Left renal pelvis (tissue), 4 donors: ENCODE data around the gene PHF2. TPM values are rescaled to one million over a fixed set of nuclear protein-coding genes. Genes with fewer than 3 reads are reported as not detected.

ENCODE experiments used
- DNase-seq, 4 donors: peaks; one replicate each; pipeline ENCODE4 v3.0.0-alpha.2; 2013; ENCODE audit warnings: low read depth in 4 of 4, low spot score in 3 of 4
- polyA plus RNA-seq, 4 donors: library from polyadenylated mRNA; unstranded; fragments of 120-200 nt; gene quantifications; one replicate each; pipeline ENCODE4 v1.2.1, GENCODE V29; 2013; ENCODE audit not compliant: insufficient read length in 4 of 4

The PHF2 gene
- polyA plus RNA-seq, 4 donors = 36.8 to 44.5 (median 42.8) TPM

DNA sequence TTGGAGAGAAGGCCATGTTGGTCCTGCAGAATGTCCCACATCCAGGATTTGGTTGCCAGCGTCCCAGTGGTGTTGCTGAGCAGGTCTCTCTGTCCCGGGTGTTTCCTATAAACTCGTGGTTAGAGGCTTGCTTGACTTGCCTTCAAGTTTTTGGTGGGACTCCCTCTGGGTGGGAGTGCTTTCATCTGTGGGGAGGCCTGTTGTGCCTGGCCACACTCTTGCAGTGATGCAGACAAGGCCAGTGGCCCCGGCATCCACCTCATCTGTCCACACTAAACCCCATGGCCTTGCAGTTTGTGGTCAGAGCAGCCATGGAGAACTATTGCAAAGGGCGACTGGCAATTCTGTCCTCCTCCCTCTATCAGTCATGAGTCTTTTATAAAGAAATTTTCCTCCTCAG, 71.8 kb downstream of the PHF2 start:
- no peak for DNase-seq

DNA sequence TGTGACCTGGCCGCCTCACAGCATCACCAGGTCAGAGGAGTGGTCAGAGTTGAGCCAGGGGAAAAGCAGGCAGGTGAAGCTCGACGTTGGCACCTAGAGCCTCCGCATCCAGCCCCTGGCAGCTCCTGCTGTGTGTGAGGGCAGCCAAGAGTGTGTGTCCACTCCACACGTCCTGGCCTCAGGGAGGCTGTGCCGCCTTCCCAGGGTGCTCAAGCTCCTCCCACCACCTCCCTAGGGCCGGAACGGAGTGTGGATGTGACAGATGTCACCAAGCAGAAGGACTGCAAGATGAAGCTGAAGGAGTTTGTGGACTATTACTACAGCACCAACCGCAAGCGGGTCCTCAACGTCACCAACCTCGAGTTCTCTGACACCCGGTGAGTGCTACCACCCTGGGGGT, 72.5 kb downstream of the PHF2 start:
- no peak for DNase-seq

DNA sequence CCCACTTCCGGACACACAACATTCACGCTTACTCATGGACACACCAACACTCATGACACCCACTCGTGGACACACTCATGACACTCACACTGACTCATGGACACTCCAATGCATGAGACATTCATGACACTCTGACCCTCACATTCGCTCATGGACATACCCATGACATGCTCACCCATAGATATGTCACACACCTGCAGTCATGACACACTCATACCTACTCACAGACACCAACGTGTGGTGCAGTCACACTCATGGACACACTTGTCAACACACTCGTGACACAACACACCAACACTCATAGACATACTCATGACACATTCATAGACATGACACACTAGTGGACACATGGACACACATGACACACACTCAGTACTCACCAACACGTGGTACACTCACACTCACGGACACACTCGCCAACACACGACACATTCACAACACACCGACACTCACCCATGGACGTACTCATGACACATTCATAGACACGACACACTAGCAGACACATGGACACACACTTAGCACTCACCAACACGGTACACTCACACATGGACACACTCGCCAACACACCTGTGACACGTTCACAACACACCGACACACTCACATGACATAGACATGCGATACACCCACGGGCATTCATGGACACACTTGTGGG, 73.4 kb downstream of the PHF2 start:
- no peak for DNase-seq

DNA sequence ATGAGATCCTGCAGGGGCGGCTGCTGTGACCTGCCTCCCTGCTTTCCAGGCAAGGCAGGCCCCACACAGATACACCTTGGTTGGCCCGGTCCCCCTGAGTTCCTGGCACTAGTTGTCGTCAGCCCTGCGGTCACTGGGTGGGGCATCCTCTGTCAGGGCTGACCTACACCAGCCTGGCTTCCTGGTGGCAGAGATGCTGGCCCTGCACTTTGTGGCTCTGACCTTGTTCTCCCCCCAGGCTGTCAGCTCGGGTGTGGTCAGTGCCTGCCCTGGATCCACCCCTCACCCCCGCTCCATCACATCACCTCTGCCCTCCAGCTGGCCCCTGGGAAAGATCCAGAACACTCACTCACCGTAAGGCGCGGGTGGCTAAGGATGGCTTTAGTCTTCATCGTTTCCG, 74.1 kb downstream of the PHF2 start:
- no peak for DNase-seq

DNA sequence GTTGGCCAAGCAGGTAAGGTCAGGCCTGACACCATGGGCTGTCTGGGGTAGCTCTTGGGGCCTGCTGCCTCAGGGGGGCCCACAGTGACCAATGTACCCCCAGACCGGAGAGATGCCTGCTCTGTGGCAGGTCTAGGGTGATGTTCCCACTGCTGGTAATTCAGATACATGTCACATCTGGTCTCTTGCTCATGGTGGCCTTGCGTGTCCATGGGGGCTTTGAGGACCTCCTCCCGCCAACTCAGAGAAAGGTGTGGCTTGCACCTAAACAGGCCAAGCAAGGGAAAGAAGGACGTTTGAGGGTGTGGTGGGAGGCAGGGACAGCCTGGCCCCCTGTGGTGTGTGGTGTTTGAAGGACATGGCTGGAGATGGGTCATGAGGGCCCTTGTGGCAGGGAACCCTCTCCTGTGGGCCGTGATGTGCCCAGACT, 75.2 kb downstream of the PHF2 start:
- DNase-seq = no peak

DNA sequence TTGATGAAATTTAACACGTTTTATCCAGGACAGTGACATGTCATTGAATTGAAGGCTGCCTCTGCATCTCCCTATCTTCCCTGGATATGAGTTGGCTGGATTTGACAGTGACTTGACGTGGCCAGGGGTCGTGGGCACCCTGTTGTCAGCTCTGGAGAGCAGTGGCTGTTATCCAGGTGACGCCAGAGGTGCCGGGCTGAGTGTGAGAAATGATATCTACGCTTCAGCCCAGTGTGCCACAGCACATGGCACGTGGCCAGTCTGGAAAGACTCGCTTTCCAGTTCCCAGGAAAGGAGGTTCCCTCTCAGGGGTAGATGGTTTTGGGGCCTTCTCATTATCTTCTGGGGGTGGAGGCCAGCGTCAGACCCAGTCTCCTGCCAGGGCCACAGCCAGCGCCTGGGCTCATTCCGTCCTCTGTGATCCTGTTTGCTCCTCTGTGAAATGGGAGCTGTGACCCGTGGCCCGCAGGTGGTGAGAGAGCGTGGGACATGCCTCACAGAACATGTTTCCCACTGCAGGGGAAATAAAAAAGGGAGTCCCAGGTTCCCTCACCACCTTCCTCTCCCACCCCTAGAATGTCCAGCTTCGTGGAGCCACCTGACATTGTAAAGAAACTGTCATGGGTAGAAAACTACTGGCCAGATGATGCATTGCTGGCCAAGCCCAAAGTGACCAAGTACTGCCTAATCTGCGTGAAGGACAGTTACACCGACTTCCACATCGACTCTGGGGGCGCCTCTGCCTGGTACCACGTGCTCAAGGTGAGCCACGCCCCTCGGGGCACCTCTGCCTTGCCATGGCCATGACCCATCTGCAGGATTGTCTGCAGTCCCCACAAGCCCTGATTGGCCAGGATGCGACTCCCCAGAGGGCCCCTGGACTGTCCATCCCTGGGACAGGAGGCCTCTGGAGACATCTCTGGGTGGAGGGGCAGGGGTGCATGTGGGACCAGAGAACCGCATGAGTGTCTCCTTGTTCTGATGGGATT, 76.5 kb downstream of the PHF2 start:
- no peak for DNase-seq

DNA sequence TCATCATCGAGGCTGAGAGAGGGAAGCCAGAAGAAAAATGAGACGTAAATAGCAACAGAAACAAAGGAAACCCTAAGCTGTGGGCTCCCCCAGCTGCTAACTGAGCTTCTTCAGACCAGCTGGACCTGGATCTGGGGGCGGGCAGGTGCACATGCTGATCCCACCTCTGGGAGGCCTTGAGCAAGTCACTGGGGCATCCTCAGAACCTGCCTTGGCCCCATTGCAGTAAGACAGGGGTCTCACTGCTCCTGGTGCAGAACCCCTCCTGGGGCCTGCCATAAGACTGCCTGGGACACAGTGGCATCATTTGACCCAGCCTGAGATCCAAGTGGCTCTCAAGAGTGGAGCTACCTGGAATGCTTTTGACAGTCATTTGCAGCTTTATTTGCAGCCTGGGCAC, 77.4 kb downstream of the PHF2 start:
- no peak for DNase-seq

DNA sequence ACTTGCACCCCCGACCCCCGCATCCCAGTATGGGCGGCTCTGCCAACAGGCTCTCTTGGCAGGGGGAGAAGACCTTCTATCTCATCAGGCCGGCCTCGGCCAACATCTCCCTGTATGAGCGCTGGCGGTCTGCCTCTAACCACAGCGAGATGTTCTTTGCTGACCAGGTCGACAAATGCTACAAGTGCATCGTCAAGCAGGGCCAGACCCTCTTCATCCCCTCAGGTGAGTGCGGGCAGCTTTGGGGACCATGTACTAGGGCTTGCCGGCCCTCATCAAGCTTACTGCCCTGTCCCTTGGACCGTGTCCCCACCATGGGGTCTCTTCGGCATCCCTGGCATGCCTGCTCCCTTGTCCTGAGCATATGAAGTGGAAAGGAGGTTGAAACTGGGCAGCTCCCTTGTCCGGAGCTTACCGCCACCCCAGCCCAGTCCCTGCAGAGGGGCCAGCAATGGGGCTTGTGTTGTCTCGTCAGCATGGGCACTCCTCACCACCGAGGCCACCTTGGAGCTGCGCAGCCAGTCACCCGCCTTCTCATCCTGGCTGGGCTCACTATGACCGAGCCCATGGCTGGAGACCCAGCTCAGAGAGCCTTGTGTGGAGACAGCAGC, 78.1 kb downstream of the PHF2 start:
- DNase-seq = no peak

DNA sequence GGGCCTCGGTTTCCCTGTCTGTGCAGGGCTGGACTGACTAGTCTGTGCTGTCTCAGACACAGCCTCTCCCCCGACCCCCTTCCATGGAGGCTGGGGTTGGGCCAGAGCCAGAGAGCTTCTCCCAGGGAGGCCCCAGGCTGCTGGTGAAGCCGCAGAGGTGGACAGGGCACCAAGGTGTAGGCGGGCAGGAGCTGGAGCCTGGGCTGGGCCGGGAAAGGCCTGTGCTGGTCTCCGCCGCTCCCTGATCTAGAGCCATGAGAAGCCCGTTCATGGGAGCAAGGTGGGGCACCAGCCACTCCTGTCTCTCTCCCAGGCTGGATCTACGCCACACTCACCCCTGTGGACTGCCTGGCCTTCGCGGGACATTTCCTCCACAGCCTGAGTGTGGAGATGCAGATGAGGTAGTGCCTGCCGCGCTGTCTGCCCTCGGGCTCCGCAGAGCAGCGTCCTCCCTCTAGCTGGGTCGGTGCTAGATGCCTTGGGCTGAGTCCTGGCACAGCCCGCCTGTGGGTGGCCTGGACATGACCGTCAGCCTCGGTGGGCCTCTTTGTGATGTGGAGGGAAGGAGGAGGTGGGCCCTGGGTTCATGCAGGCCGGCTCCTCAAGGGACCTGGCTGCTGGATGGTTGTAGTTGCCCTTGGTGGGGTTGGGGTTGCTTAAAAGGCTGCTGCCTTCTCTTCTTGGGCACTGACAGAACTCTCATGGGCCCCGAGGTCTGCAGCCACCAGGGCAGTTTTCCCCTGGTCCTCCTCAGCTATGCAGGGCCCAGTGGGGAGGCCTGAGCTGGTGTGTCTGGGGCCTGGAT, 79.4 kb downstream of the PHF2 start:
- DNase-seq = no peak

DNA sequence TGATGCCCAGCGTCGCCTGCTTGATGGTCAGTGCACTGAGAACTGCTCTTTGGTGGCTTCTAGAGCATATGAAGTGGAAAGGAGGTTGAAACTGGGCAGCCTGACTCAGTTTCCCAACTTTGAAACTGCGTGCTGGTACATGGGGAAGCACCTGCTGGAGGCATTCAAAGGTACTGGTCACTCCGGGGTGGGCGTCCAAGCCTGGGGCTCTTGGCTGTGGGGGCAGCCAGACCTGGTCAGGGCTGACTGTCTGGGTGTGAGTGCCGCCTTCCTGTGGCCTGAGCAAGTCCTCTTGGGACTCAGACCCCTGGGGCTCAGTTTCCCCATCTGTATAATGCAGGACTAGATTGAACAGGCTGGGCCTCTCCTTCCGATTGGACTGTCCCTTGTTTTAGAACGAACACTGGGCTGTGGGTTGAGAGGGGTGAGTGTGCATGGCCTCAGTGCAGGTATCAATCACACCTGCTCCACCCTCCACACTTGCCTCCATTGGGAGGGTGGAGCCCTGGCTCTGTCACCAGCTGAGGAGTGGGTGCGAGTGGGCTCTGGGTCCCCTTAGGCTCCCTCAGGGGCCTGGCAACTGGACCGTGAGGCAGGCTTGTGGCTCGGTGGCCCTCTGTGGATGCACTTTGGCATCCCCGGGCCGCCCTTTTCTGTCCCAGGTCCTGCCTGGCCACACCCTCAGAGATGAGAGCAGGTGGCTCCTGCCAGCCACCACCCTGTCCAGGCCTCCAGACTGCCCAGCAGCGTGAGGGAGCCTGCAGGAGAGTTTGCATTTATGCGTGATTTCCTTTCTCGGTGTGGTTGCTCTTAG, 80.2 kb downstream of the PHF2 start:
- no peak for DNase-seq

DNA sequence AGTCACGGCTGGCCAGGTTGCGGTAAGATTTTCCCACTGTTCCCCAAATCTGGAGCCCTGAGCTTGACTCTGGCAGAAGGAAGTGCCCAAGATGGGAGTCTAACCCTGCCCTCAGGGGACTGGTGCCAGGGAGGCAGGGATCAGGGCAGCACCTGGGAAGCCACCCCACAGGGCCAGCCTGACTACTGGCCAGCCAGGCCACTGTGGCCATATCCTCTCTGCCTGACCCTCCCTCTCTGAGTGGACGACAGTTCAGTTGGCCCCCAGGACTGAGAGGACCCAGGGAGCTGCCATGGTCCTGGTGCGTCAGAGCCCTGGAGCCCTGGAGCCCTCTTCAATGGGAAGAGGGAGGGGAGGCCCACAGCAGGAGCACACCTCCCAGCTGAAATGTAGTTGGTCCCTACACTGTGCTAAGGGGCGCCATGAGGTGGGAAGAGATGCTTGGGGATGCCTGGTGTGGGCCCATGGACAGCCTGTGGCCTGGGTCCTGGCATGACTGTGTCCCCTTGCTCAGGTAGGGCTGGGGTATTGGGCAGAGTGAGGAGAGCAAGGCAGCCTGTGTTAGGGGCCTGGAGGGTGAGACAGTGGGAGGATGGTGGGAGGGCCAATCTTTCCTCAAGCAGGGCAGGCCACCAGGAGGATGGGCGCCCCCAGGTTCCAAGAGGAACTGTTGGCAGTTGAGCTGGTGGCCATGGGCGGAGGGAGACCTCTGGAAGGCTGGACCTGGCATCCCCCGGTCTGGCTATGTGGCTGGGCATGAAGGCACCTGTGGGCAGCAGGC, 81.1 kb downstream of the PHF2 start:
- DNase-seq = no peak

DNA sequence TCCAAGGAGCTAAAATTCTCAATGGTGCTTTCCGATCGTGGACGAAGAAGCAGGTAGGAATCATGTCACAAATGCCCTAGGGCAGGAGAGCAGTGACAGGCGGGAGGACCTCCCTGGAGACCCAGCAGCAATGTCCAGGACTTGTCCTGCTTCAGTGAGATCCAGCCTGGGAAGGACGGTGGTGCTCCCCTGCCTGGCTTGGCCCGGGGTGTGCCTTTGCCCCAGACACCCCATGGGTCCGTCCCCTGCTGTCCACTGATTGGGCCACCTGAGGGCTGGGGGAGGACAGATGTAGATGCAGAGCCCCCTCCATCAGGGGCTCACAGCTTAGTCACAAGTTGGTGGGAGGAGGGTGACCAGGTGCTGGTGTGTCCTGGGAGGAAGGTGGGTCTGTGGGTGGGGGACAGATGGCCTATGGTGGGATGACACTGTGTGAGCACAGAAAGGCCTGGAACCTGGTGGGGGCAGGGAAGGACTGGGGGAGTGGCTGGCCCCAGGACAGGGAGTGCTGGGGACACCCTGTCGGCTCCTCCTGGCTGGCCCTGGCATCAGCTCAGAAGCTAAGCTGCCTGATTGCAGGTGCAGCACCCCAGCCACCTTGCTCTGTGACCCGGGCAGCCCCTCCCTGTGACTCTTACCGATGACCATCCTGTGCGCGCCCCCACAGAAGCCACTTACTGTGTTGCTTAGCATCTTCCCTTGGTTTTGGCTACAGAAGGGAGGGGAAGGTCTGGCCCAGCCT, 82.0 kb downstream of the PHF2 start:
- no peak for DNase-seq

DNA sequence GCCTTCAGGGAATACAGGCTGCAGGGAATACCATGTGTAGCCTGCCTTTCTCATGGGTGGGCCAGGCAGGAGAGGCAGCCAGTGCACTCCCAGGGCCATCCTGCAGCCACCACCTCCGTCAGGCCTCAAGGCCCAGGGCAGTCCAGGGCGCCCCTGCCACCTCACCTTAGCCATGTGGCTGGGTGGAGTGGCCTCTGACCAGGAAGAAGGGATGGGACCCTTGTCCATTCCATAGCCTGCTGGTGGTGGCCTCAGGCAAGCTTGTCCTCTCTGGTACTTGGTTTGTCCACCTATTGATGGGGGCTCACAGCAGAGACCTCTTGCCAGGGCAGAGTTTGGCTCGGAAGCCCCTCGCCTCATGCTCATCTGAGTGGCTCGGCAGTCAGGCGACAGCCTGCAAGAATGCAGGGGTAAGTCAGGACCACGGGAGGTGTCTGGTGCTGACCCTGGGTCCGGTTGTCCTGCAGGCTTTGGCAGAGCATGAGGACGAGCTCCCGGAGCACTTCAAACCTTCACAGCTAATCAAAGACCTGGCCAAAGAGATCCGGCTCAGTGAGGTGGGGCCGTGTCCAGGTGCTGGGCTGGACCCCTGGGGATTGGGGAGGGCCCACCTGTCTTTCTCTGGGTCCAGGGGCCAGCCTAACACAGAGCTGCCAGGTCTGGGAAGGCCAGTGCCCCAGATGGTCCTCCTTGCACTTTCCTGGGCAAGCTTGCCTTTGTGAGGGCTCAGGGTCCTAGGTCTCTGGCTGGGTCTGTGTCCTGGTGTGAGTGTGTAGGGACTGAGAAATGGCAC, 82.9 kb downstream of the PHF2 start:
- DNase-seq = no peak

DNA sequence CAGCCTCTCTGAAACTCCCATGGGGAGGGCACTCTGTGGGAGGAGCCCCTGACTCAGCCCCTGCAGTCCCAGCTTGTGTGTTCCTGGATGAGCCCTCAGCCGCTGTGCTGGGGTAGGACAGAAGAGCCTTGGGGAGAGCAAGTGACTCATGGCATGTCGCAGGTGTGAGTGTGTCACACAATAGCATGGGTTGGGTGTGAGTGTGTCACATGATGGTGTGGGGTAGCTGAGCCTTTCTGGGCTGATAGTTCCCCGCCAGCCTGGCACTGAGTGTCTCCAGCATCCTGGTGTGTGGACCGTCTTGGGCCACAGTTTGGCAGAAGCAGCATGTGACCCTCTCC, 83.4 kb downstream of the PHF2 start:
- DNase-seq = no peak

DNA sequence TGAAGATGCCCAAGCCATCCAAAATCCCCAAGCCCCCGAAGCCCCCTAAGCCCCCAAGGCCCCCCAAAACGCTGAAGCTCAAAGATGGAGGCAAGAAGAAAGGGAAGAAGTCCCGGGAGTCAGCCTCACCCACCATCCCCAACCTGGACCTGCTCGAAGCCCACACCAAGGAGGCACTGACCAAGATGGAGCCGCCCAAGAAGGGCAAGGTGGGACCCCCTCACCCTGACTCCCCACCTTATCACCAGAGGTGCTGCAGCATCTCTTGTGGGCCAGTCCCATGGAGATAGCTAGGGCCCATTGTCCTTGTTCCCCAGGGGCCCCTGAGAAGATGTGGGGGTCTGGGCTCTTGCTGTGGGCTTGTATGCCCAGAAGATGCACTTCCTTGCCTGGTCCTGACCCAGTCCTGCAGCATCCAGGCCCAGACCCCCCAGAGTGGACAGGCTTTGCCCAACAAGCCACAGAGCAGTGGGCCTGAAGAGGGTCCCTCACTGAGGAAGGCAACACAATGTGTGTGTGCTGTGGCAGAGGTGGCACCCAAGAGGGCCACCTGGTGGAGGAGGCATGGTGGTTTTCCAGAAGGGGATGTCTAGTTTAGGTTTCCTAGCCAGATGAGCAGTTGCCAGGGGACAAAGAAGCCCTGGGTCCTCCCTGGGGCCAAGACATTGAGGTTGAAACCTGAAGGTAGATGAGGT, 84.1 kb downstream of the PHF2 start:
- DNase-seq = no peak

DNA sequence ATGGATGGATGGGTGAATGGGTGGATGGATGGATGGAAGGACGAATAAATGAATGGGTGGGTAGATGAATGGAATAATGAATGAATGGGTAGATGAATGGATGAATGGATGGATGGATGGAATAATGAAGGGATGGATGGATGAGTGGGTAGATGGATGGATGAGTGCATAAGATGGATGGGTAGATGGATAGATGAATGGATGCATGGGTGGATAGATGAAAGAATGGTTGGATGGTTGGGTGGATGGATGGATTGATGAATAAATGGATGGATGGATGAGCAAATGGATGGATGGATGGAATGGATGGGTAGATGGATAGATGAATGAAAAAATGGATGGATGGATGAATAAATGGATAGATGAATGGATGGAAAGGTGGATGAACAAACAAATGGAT, 85.2 kb downstream of the PHF2 start:
- DNase-seq = no peak

DNA sequence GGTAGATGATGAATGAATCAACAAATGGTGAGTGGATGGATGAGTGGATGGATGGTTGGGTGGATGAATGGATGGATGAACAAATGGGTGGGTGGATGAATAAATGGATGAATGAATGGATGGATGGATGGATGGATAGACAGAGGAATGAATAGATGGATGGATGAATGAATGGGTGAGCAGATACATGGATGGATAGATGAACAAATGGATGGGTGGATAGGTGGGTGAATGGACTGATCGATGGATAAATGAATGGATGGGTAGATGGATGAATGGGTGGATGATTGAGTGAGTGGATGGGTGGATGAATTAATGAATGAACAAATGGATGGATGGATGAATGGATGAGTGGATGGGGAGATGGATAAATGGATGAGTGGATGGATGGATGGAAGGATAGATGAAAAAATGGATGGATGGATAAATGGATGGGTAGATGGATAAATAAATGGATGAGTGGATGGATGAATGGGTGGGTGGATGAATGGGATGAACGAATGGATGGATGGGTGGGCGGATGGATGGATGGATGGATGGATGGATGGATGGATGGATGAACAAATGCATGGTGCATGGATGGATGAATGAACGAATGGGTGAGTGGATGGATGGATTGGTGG, 85.7 kb downstream of the PHF2 start:
- DNase-seq = no peak
